ENCODE results near the gene NFKBIE.

NFKBIE gene

GRCh38 chr6:44257025-44257752 lies 8.2 kb downstream of the NFKBIE start, which contains the start of gene SLC35B2:
SLC35B2 (minus strand) TSS chr6:44257528; CDS start chr6:44257410, 118 bp downstream.
- peak; percentile 52 for DNase-seq

- no peak for DNase-seq
Observed at GRCh38 chr6:44256775-44257024, 8.7 kb downstream of the NFKBIE start.

- peak; percentile 17 for DNase-seq
Observed at GRCh38 chr6:44255871-44256774, 9.2 kb downstream of the NFKBIE start.

GRCh38 chr6:44255105-44255808 lies 10.1 kb downstream of the NFKBIE start:
- no peak for DNase-seq

GRCh38 chr6:44254191-44255104 lies 10.9 kb downstream of the NFKBIE start:
- no peak for DNase-seq

GRCh38 chr6:44253307-44254101 lies 11.8 kb downstream of the NFKBIE start:
- peak; percentile 52 for DNase-seq

GRCh38 chr6:44251576-44252524 lies 13.5 kb downstream of the NFKBIE start:
- DNase-seq, result no peak

GRCh38 chr6:44250718-44251123 lies 14.6 kb downstream of the NFKBIE start:
- DNase-seq, result no peak

- DNase-seq, result no peak
Observed at GRCh38 chr6:44250067-44250717, 15.2 kb downstream of the NFKBIE start.

GRCh38 chr6:44249082-44249748 lies 16.1 kb downstream of the NFKBIE start:
- no peak for DNase-seq

- no peak for DNase-seq
Observed at GRCh38 chr6:44248579-44248978, 16.8 kb downstream of the NFKBIE start.

GRCh38 chr6:44247338-44248302 lies 17.7 kb downstream of the NFKBIE start:
- peak; percentile 65 for DNase-seq

GRCh38 chr6:44246663-44247337 lies 18.6 kb downstream of the NFKBIE start, which contains the start of gene HSP90AB1:
HSP90AB1 (plus strand) TSS chr6:44247101; CDS start chr6:44248630, 1,529 bp downstream.
- DNase-seq, result peak; percentile 96

- DNase-seq, result peak; percentile 72
Observed at GRCh38 chr6:44245912-44246662, 19.3 kb downstream of the NFKBIE start.

GRCh38 chr6:44245391-44245911 lies 19.9 kb downstream of the NFKBIE start:
- DNase-seq, result no peak

GRCh38 chr6:44243345-44243744 lies 22.0 kb downstream of the NFKBIE start:
- no peak for DNase-seq

Measured in effector CD8-positive, alpha-beta T cell (primary cell).